Measurements from ENCODE around the gene TENM3.

DNA sequence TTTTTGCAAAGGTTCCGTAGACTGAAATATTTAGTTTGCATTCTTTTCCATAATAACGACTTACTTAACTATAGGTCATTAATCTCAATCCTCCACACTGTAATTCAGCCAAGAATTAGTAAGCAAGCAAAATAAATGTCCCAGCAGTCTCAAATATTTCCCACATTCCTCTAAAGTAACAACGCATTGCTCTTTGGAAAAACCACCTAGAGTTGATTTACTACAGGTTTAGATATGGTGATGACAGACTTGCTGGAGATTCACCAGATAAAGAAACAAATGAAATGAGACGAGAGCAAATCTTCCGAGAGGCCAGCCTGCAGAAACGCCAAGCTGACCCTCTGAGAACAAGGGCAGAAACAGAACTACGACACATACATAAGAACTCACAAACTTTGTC lies 28.9 kb downstream of the TENM3 start:
- no peak for TF ChIP-seq KLF9 (tag by site-specific recombination; IDR thresholded peaks at IDR 0.05; ENCODE audit: low read depth)
- TF ChIP-seq CTCF (tag by site-specific recombination; IDR thresholded peaks at IDR 0.05), result no peak
- no peak for TF ChIP-seq ZNF292 (tag by site-specific recombination; IDR thresholded peaks at IDR 0.05; ENCODE audit: borderline replicate concordance, low read depth)
- TF ChIP-seq ZFP3 (tag by site-specific recombination; IDR thresholded peaks at IDR 0.05; ENCODE audit: low read depth), result no peak
